OCI-LY7 (cell line): ENCODE data around the gene MEIOC. TPM values are rescaled to one million over a fixed set of nuclear protein-coding genes. Genes with fewer than 3 reads are reported as not detected.

ENCODE experiments used
- BruUV-seq: library from RNA; stranded (reverse); fragments of 400-500 nt; replicated peaks from 2 replicates; lab custom pipeline; 2021; lab: Mats Ljungman, UMichigan
- CTCF ChIA-PET: fragments of 300-600 bp; sonication (Branson Sonifier 250); formaldehyde crosslinking; loops from one replicate; lab custom pipeline; 2022; ENCODE audit warnings: antibody characterized with exemption; ENCODE audit not compliant: unreplicated experiment; lab: Charles Lee
- POLR2A ChIA-PET: fragments of 300-600 bp; sonication (Branson Sonifier 250); formaldehyde crosslinking; loops from one replicate; lab custom pipeline; 2022; ENCODE audit warnings: antibody characterized with exemption; lab: Charles Lee
- DNase-seq: peaks from one replicate; pipeline ENCODE4 v3.0.0-alpha.2; 2015; ENCODE audit warnings: low spot score
- H2AFZ ChIP-seq: fragments of 200-600 bp; sonication (generic), shearing (Covaris generic); 2 replicates; pipeline ENCODE4 v1.6.1; 2014; ENCODE audit warnings: mild to moderate bottlenecking, antibody characterized with exemption, low read length, moderate library complexity
- H3K27ac ChIP-seq: fragments of 200-600 bp; sonication (generic); 2 replicates; pipeline ENCODE4 v1.5.1; 2014; ENCODE audit warnings: mixed run types, low read depth, mild to moderate bottlenecking, moderate library complexity, low read length, inconsistent platforms; ENCODE audit not compliant: poor library complexity, severe bottlenecking
- H3K36me3 ChIP-seq: fragments of 200-600 bp; sonication (generic); 2 replicates; pipeline ENCODE4 v1.6.1; 2014; ENCODE audit warnings: mild to moderate bottlenecking, antibody characterized with exemption, low read length, moderate library complexity, mixed read lengths; ENCODE audit not compliant: insufficient read depth
- H3K4me1 ChIP-seq: fragments of 200-600 bp; sonication (generic); 2 replicates; pipeline ENCODE4 v1.5.1; 2014; ENCODE audit warnings: mild to moderate bottlenecking, low read length; ENCODE audit not compliant: insufficient read depth, poor library complexity, severe bottlenecking
- H3K4me2 ChIP-seq: fragments of 200-600 bp; sonication (generic); 2 replicates; pipeline ENCODE4 v1.6.1; 2014; ENCODE audit warnings: mild to moderate bottlenecking, low read length
- H3K4me3 ChIP-seq: fragments of 200-600 bp; sonication (generic); 2 replicates; pipeline ENCODE4 v1.5.1; 2014; ENCODE audit warnings: mild to moderate bottlenecking, low read depth, low read length; ENCODE audit not compliant: poor library complexity, severe bottlenecking
- H3K79me2 ChIP-seq: fragments of 200-600 bp; sonication (generic); 2 replicates; pipeline ENCODE4 v1.6.1; 2016; ENCODE audit warnings: low read depth, mild to moderate bottlenecking, low read length, moderate library complexity, mixed read lengths; ENCODE audit not compliant: insufficient read depth
- H3K9me2 ChIP-seq: fragments of 200-600 bp; sonication (generic); 2 replicates; pipeline ENCODE4 v1.6.1; 2016; ENCODE audit warnings: mild to moderate bottlenecking, low read length, mixed read lengths; ENCODE audit not compliant: insufficient read depth
- H3K9me3 ChIP-seq: fragments of 200-600 bp; sonication (generic); 2 replicates; pipeline ENCODE4 v1.6.1; 2014; ENCODE audit warnings: mild to moderate bottlenecking, mixed run types, low read length, mixed read lengths
- H4K20me1 ChIP-seq: fragments of 200-600 bp; sonication (generic); 2 replicates; pipeline ENCODE4 v1.6.1; 2014; ENCODE audit warnings: mild to moderate bottlenecking, antibody characterized with exemption, low read length, moderate library complexity, mixed read lengths; ENCODE audit not compliant: insufficient read depth
- EZH2phosphoT487 ChIP-seq: fragments of 200-600 bp; sonication (generic); IDR thresholded peaks from 2 replicates; pipeline ENCODE4 v1.6.1; 2018; ENCODE audit warnings: low read depth, borderline replicate concordance, mild to moderate bottlenecking, mixed run types, antibody characterized with exemption, low read length, moderate library complexity, mixed read lengths
- intact Hi-C: fragments of 100-400 bp; cut with micrococcal nuclease; formaldehyde crosslinking; loops from one replicate; pipeline ENCODE4 v1.10.0; 2022; ENCODE audit not compliant: unreplicated experiment
- total RNA-seq, 2 experiments: library from RNA; depleted of rRNA in 1 of 2; stranded (reverse); fragments of >200 nt in 1 of 2; shearing (Covaris generic) in 1 of 2; gene quantifications; 2 replicates each; pipeline ENCODE4 v1.2.3, GENCODE V29; 2014 to 2022
- TF ChIP-seq, protein P1 (sequence below): fragments of 200-600 bp; sonication (generic); conservative IDR thresholded peaks from 2 replicates; pipeline ENCODE4 v1.5.1; 2014; ENCODE audit warnings: mild to moderate bottlenecking, antibody characterized with exemption, low read length, moderate library complexity, mixed read lengths

MEIOC gene
- total RNA-seq, 2 experiments from 2014 or later: 0.41 to 5.5 TPM

DNA sequence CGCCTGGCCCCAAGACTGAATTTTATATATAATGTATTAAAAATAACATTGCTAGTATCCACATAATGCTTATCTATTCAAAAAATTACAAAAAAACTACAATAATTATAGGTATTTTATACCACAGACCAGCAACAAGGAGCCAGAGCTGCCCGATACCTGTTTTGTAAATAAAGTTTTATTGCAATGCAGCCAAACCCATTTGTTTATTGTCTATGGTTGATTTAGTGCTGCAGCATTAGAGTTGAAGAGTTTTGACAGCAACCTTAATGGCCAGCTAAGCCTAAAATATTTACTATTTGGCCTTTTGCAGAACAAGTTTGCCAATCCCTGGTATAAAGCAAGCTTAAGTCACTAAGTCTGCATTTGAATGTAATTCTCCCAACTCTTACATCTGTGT lies 5.6 kb downstream of the MEIOC start:
- Histone ChIP-seq H3K79me2 (no peaks in the 10 kb centered on the region), H3K9me3 (no peaks in the 10 kb centered on the region), H3K9me2 (no peaks in the 10 kb centered on the region), H2AFZ (no peak overlapping the region), H3K4me1 (no peaks in the 10 kb centered on the region), H3K4me3 (no peak overlapping the region), H3K27ac (no peak overlapping the region), H4K20me1 (no peaks in the 10 kb centered on the region), H3K4me2 (no peak overlapping the region), H3K36me3 (no peaks in the 10 kb centered on the region)
- DNase-seq: no peak
- CTCF ChIA-PET: no interaction called here
- intact Hi-C loops: no loop called here
- POLR2A ChIA-PET: no interaction called here
- TF ChIP-seq EZH2phosphoT487: no peak
- TF ChIP-seq, protein P1, sequence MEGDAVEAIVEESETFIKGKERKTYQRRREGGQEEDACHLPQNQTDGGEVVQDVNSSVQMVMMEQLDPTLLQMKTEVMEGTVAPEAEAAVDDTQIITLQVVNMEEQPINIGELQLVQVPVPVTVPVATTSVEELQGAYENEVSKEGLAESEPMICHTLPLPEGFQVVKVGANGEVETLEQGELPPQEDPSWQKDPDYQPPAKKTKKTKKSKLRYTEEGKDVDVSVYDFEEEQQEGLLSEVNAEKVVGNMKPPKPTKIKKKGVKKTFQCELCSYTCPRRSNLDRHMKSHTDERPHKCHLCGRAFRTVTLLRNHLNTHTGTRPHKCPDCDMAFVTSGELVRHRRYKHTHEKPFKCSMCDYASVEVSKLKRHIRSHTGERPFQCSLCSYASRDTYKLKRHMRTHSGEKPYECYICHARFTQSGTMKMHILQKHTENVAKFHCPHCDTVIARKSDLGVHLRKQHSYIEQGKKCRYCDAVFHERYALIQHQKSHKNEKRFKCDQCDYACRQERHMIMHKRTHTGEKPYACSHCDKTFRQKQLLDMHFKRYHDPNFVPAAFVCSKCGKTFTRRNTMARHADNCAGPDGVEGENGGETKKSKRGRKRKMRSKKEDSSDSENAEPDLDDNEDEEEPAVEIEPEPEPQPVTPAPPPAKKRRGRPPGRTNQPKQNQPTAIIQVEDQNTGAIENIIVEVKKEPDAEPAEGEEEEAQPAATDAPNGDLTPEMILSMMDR: no peak
- BruUV-seq: no TSS peak

DNA sequence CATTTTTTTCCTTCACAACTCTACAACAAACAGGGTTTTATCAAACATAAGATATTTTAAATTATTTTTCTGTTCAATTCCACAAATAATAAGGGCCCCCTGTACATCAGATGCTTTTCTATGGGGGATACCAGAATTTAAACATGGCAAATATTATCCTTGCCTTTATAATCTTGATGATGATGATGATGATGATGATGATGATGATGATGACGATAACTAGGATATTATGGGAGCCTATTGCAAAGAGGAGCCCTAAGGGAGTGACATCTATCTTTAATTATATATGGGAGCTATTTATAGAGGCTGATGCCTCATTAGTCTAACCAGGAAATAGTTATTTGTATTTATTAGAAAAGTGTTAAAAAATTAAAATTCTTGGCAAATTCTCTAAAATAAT lies 6.8 kb downstream of the MEIOC start:
- TF ChIP-seq, protein P1: no peak
- TF ChIP-seq EZH2phosphoT487: no peak
- ChIA-PET POLR2A (interaction anchor here (1.3 kb wide), 1 partner anchor 12 kb away, joined by 3 read pairs; no protein-coding TSS in a partner anchor), CTCF (no interaction called here)
- no TSS peak for BruUV-seq
- H2AFZ ChIP-seq: no peak overlapping the region
- H3K9me2 ChIP-seq: no peaks in the 10 kb centered on the region
- H3K79me2 ChIP-seq: no peaks in the 10 kb centered on the region
- DNase-seq: no peak
- intact Hi-C loops: no loop called here
- H3K4me3 ChIP-seq: no peak overlapping the region
- H3K4me1 ChIP-seq: no peaks in the 10 kb centered on the region
- no peak overlapping the region for H3K4me2 ChIP-seq
- H3K9me3 ChIP-seq: no peaks in the 10 kb centered on the region
- H3K36me3 ChIP-seq: no peaks in the 10 kb centered on the region
- no peak overlapping the region for H3K27ac ChIP-seq
- H4K20me1 ChIP-seq: no peaks in the 10 kb centered on the region

DNA sequence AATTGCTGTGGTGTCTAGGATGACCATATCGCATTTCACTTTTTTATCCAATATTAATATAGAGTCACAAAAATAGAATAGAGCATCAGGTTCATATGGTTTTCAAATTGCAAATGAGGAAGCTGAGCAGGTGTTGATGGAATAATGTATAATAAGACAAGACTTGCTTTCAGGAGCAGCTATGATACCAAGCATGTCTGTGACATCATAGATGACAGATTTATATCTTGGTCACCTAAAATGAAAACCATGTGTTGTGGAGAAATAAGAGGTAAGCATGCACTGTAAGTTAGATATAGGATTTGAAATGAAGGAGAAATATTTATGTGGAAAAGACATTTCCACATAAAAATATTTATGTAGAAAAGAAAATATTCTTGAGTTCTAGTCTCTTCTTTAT lies 8.6 kb downstream of the MEIOC start:
- H3K27ac ChIP-seq: no peak overlapping the region
- no peak overlapping the region for H3K4me3 ChIP-seq
- no peak overlapping the region for H2AFZ ChIP-seq
- no peaks in the 10 kb centered on the region for H3K9me3 ChIP-seq
- CTCF ChIA-PET: no interaction called here
- no peak for DNase-seq
- no peaks in the 10 kb centered on the region for H3K4me1 ChIP-seq
- BruUV-seq: no TSS peak
- no peak for TF ChIP-seq EZH2phosphoT487
- TF ChIP-seq, protein P1: no peak
- H3K4me2 ChIP-seq: no peak overlapping the region
- no peaks in the 10 kb centered on the region for H4K20me1 ChIP-seq
- no peaks in the 10 kb centered on the region for H3K79me2 ChIP-seq
- no peaks in the 10 kb centered on the region for H3K36me3 ChIP-seq
- intact Hi-C loops: no loop called here
- no peaks in the 10 kb centered on the region for H3K9me2 ChIP-seq
- POLR2A ChIA-PET: no interaction called here
